DMS53 treated with DMSO at 0.1 percent for 48 hours (cell line): Measurements from ENCODE around the gene PSMF1.
"Not testable (repeated sequence)": the region's sequence is repeated elsewhere in the genome, so short reads cannot be mapped to it uniquely, and the experiment has no call there.

Experiments used
- DNase-seq: peaks from one replicate; lab custom pipeline; 2025; ENCODE audit not compliant: unreplicated experiment; lab: John Stamatoyannopoulos, UW

The PSMF1 gene

GRCh38 chr20:1122388-1123315 lies 4.2 kb downstream of the PSMF1 start:
- DNase-seq, result peak; percentile 47

DNA sequence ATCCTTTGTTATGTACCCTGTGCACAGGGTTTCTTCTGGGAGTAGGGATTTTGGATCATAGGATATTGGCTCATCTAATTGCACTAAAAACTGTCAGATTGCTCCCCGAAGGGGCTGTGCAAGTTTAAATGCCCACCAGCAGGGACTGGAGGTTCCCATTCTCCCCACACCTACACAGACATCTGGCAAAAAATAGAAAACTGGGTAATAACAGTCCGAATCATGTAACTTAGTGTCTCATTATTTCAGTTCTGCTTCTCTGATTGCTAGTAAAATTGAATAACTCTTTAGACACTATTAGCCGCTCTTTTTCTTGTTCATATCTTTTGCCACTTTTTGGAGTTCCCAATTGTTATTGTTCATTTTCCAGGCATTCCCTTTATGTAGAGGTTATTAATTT lies 5.3 kb downstream of the PSMF1 start:
- DNase-seq, result no peak

DNA sequence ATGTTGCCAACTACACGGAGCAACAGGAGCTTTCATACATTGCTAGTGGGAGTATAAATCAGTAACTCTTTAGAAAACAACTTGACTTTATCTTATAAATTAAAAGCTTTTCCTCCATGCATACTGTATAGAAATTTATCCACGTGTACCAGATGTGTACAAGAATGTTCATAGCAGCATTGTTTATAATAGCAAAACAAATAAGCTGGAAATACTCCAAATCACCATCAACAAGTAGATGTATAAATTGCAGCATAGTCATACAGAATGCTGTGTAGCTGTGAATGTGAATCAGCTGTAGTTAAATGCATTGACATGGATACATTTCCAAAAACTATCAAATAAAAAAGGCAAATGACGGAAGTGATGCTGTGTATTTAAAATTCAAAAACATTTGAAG lies 6.0 kb downstream of the PSMF1 start:
- DNase-seq, result no peak

DNA sequence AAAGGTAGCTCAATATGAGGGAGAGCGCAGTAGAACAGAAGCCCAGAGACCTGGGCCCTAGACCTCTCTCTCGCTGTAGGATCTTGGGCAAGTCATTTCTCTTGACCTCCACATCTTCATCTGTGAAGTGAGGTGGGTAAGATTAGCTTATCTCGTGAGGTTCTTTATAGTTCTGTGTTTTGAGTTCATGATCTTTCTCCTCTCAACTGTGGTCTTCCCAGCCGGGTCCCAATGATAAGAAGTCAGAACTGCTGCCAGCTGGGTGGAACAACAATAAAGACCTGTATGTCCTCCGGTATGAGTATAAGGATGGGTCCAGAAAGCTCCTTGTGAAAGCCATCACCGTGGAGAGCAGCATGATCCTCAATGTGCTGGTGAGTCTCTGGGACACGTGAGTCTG lies 6.9 kb downstream of the PSMF1 start:
- no peak for DNase-seq

GRCh38 chr20:1127840-1128239 lies 9.4 kb downstream of the PSMF1 start:
- DNase-seq, result no peak

DNA sequence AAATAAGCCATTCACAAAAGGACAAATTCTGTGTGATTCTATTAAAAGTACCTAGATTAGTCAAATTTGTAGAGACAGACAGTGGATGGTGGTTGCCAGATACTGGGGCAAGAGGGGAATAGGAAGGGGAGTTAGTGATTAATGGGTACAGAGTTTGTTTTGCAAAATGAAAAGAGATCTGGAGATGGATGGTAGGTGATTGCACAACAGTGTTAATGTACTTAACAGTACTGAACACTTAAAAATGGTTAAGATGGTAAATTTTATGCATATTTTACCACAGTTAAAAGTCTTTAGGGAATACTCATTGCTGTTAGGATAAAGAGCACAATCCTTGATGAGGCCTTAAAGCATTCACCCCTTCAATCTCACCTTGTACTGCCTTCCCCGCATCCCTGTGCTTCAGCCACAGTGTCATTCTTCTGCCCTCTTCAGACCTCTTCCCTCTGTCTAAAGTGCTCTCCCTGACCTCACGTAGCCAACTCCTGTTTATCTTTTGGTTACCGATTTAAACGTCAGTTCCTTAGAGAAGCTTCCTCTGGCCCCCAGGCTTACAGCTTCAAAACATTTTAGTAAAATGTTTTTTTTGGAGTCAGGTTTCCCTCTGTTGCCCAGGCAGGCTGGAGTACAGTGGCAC lies 11.8 kb downstream of the PSMF1 start:
- DNase-seq, result no peak

DNA sequence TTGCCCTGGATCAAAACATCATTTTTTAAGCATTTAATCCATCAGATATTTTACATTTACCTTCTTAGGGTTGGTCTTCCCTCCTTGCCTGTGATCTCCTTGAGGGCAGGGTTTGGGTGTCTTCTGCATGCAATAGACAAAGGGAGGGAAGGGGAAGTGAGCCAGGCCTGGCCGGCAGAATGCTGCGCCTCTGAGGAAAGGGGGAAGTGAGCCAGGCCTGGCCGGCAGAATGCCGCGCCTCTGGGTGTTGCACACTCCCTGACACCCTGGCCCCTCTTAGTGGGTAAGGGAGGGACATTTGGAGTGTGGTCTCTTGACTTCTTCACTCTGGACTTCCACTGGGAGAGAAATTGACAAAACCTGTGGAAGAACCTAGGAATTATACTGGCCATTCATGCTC lies 12.4 kb downstream of the PSMF1 start:
- no peak for DNase-seq

GRCh38 chr20:1131354-1131753 lies 13.0 kb downstream of the PSMF1 start:
- DNase-seq, result no peak

GRCh38 chr20:1134355-1134754 lies 16.0 kb downstream of the PSMF1 start:
- DNase-seq, result no peak

DNA sequence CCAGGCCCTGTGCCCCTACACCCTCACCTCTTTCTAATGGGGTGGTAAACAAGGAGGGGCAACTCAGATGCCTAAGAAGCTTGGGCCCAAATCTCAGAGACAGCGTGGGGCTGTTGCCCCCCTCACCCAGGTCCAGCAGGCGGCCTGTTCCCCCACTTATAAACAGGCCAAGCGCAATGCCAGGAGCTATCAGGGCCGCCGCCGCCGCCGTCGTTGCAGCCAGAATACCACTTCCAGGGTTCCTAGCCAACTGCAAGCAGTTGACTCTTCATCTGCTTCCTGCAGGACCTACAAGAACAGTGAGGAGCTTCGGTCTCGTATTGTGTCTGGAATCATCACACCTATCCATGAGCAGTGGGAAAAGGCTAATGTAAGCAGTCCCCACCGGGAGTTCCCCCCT lies 16.4 kb downstream of the PSMF1 start:
- DNase-seq, result no peak

DNA sequence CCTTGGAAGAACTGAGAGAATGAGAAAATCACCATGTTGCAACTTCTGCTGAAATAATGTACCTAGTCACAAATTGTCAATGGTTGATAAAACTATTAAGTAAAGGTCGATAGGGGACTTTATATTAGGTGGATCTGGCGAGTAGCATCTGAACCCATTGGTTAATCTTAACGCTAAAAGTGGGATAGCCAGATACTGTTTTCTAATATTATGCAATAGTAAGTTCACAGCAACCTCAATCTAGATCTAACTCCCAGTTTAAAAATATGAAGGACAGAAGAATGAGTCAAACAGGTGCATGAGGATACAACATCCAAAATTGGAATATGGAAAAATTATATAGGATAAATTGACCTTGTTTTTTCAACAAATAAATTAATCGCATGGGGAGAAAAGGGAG lies 18.8 kb downstream of the PSMF1 start:
- no peak for DNase-seq

DNA sequence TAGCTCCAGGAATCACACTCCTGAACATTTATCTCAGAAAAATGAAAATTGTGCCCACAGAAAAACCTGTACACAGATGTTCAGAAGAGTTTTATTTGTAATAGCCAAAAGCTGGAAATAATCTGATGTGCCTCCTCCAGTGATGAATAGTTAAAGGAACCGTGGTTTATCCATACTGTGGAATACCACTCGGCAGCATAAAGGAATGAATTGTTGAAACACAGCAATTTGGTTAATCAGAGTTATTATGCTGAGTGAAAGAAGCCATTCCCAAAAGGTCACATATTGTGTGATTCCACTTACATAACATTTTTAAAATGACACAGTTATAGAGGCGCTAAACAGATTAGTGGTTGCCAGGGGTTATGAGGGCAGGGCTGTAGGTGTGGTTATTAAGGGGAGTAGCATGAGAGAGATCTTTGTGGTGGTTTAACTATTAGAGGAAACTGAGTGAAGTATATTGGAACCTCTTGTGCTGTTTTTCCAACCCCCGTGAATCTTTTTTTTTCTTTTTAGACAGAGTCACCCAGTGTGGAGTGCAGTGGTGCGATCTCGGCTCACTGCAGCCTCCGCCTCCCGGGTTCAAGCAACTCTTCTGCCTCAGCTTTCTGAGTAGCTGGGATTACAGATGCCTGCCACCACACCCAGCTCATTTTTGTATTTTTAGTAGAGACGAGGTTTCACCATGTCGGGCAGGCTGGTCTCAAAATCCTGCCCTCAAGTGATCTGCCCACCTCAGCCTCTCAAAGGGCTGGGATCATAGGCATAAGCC lies 26.2 kb downstream of the PSMF1 start:
- no peak for DNase-seq

DNA sequence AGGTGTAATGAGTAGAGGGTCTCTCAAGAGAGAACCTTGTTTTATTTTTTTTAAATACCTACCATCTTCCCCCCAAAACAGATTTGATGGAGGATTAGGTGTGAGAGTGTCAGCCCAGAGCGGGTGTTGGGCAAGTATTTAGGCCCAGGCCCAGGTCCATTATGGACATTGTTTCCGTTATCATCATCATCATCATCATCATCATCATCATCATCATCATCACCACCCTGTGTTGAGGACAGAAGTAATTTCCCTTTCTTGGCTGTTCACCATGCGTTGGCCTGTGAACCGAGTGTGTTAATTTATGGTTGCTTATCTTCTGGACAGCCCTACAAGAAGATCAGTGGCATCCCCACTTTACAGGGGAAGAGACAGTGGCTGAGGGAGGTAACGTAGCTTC lies 28.6 kb downstream of the PSMF1 start:
- DNase-seq, result no peak

GRCh38 chr20:1149812-1150211 lies 31.4 kb downstream of the PSMF1 start:
- not testable (repeated sequence) for DNase-seq

- DNase-seq, result no peak
Observed at GRCh38 chr20:1150218-1150617, 31.8 kb downstream of the PSMF1 start.

DNA sequence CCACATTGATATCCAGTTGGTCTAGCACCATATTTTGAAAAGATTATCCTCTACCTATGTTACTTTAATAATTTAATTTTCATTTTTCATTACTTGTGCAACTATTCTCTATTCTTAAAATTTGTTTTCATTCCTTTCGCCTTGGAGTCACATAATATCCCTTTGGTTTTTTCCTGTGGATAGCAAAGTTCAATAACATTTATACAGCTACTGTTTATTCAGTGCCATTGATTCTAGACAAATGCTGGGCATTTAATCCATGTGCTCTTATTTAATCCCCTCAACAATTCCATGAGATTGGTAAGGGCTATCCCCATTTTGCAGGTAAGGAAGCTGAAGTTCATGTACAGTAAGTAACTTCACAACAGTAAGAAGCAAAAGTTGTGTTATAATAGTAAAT lies 32.6 kb downstream of the PSMF1 start:
- no peak for DNase-seq

DNA sequence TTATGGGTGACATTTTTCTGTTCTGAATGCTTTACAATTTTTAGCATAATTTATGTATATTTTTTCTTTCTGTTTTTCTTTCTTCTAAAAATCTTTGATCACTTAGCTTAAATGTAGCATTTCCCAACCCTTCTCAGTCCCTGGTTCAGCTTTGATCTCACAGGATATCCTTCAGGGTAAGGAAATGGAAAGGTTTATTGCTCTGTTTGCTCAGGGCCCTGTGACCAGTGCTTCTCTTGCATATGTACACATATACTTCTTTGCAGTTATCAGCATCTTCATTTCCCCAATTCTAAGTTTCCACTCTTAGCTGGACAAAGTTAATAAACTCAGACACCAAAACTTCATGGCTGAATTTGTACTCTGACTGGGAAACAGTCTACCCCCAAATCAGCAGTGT lies 35.8 kb downstream of the PSMF1 start:
- no peak for DNase-seq

- no peak for DNase-seq
Observed at GRCh38 chr20:1154691-1155090, 36.3 kb downstream of the PSMF1 start.

GRCh38 chr20:1155342-1155741 lies 36.9 kb downstream of the PSMF1 start:
- DNase-seq, result no peak

DNA sequence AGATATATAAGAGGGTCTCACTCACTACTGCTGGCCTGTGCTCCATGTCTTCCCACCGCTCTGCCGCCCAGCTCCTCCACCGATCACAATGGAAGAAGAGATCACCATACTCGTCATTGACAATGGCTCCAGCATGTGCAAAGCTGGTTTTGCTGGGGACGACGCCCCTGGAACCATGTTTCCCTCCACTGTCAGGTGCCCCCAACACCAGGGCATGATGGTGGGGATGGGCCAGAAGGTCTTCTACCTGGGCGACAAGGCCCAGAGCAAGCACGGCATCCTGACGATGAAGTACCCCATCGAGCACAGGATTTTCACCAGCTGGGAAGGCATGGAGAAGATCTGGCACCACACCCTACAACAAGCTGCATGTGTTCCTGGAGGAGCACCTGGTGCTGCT lies 42.1 kb downstream of the PSMF1 start:
- DNase-seq, result no peak

DNA sequence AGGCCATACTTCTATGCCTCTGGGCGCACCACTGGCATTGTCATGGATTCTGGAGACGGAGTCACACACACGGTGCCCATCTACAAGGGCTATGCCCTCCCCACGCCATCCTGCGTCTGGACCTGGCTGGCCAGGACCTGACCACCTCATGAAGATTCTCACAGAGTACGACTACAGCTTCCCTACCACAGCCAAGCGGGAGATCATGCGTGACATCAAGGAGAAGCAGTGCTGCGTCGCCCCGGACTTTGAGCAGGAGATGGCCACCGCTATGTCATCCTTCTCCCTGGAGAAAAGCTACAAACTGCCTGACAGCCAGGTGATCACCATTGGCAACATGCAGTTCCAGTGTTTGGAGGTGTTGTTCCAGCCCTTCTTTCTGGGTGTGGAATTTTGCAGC lies 42.6 kb downstream of the PSMF1 start:
- DNase-seq, result no peak

- DNase-seq, result no peak
Observed at GRCh38 chr20:1163105-1163504, 44.7 kb downstream of the PSMF1 start.
